Measurements from ENCODE around the gene TSHZ3.

The TSHZ3 gene

GRCh38 chr19:31307071-31307669 lies 42.1 kb downstream of the TSHZ3 start:
- no peak for DNase-seq (ENCODE audit: low read depth)
- TF ChIP-seq CTCF (conservative IDR thresholded peaks at IDR 0.05; ENCODE audit: low read length) = no peak
- no peak overlapping the region for H3K4me3 ChIP-seq (ENCODE audit: low read length)

GRCh38 chr19:31306006-31306753 lies 43.1 kb downstream of the TSHZ3 start:
- no peak for TF ChIP-seq CTCF (conservative IDR thresholded peaks at IDR 0.05; ENCODE audit: low read length)
- DNase-seq (ENCODE audit: low read depth) = no peak
- no peak overlapping the region for H3K4me3 ChIP-seq (ENCODE audit: low read length)

- TF ChIP-seq CTCF (conservative IDR thresholded peaks at IDR 0.05; ENCODE audit: low read length) = no peak
- H3K4me3 ChIP-seq (ENCODE audit: low read length) = no peak overlapping the region
- DNase-seq (ENCODE audit: low read depth) = peak; percentile 25
Observed at GRCh38 chr19:31304831-31305312, 44.4 kb downstream of the TSHZ3 start.

GRCh38 chr19:31303262-31303815 lies 45.9 kb downstream of the TSHZ3 start:
- no peak for TF ChIP-seq CTCF (conservative IDR thresholded peaks at IDR 0.05; ENCODE audit: low read length)
- DNase-seq (ENCODE audit: low read depth) = no peak

GRCh38 chr19:31301306-31301980 lies 47.8 kb downstream of the TSHZ3 start:
- no peak for DNase-seq (ENCODE audit: low read depth)
- no peak for TF ChIP-seq CTCF (conservative IDR thresholded peaks at IDR 0.05; ENCODE audit: low read length)
- no peak overlapping the region for H3K4me3 ChIP-seq (ENCODE audit: low read length)

More at GRCh38 chr19:31303262-31303815, 45.9 kb downstream of the TSHZ3 start:
- no peak overlapping the region for H3K4me3 ChIP-seq (ENCODE audit: low read length)

- DNase-seq (ENCODE audit: low read depth) = no peak
- no peak for TF ChIP-seq CTCF (conservative IDR thresholded peaks at IDR 0.05; ENCODE audit: low read length)
- H3K4me3 ChIP-seq (ENCODE audit: low read length) = no peak overlapping the region
Observed at GRCh38 chr19:31300422-31300821, 48.8 kb downstream of the TSHZ3 start.
